ENCODE data around the gene MICAL3.
"Not testable (repeated sequence)": the region's sequence is repeated elsewhere in the genome, so short reads cannot be mapped to it uniquely, and the experiment has no call there.

GRCh38 chr22:17763442-17763841 is 260.9 kb downstream of the MICAL3 start:
- TF ChIP-seq EZH2 (IDR thresholded peaks at IDR 0.05); POLR2AphosphoS5 (IDR thresholded peaks at IDR 0.05; ENCODE audit: borderline replicate concordance, low read depth, low read length); FOXP2 (optimal IDR thresholded peaks at IDR 0.05; ENCODE audit: control extremely low read depth, extremely low read length, insufficient read depth): not testable (repeated sequence)
